ENCODE measurements around the gene ADGRL3. TPM values are rescaled to one million over a fixed set of nuclear protein-coding genes. Genes with fewer than 3 reads are reported as not detected.
"Not testable (repeated sequence)": the region's sequence is repeated elsewhere in the genome, so short reads cannot be mapped to it uniquely, and the experiment has no call there.

Gene ADGRL3
- total RNA-seq, 1 donor from 2014 or later: 18.7 TPM

GRCh38 chr4:61841714-61842113 lies 641.6 kb downstream of the ADGRL3 start:
- no peak overlapping the region for H3K27ac Mint-ChIP-seq (ENCODE audit: unreplicated experiment)
- H3K4me3 Mint-ChIP-seq (ENCODE audit: unreplicated experiment): no peak overlapping the region
- no peak for TF ChIP-seq CTCF (IDR thresholded peaks at IDR 0.05)

GRCh38 chr4:61851126-61851525 lies 651.0 kb downstream of the ADGRL3 start:
- no peak for DNase-seq (ENCODE audit: extremely low spot score, unreplicated experiment)
- H3K4me3 Mint-ChIP-seq (ENCODE audit: unreplicated experiment): no peak overlapping the region
- no peak overlapping the region for H3K27ac Mint-ChIP-seq (ENCODE audit: unreplicated experiment)
- no peak for TF ChIP-seq CTCF (IDR thresholded peaks at IDR 0.05)
- H3K4me1 Mint-ChIP-seq (ENCODE audit: unreplicated experiment): no peaks in the 10 kb centered on the region
- H3K27me3 Mint-ChIP-seq (ENCODE audit: unreplicated experiment): no peaks in the 10 kb centered on the region
- no peaks in the 10 kb centered on the region for H3K9me3 Mint-ChIP-seq (ENCODE audit: unreplicated experiment)
- H3K36me3 Mint-ChIP-seq (ENCODE audit: unreplicated experiment): peaks cover 2% of the 10 kb centered on the region

More at GRCh38 chr4:61841714-61842113, 641.6 kb downstream of the ADGRL3 start:
- H3K9me3 Mint-ChIP-seq (ENCODE audit: unreplicated experiment): no peaks in the 10 kb centered on the region
- no peaks in the 10 kb centered on the region for H3K36me3 Mint-ChIP-seq (ENCODE audit: unreplicated experiment)
- H3K4me1 Mint-ChIP-seq (ENCODE audit: unreplicated experiment): peaks cover 18% of the 10 kb centered on the region
- no peak for DNase-seq (ENCODE audit: extremely low spot score, unreplicated experiment)
- H3K27me3 Mint-ChIP-seq (ENCODE audit: unreplicated experiment): no peaks in the 10 kb centered on the region

- DNase-seq (ENCODE audit: extremely low spot score, unreplicated experiment); H3K4me3 Mint-ChIP-seq (ENCODE audit: unreplicated experiment); H3K27ac Mint-ChIP-seq (ENCODE audit: unreplicated experiment); H3K9me3 Mint-ChIP-seq (ENCODE audit: unreplicated experiment); H3K4me1 Mint-ChIP-seq (ENCODE audit: unreplicated experiment); H3K27me3 Mint-ChIP-seq (ENCODE audit: unreplicated experiment); H3K36me3 Mint-ChIP-seq (ENCODE audit: unreplicated experiment): not testable (repeated sequence)
Observed at GRCh38 chr4:61852105-61852504, 652.0 kb downstream of the ADGRL3 start.

GRCh38 chr4:61853041-61853440 lies 652.9 kb downstream of the ADGRL3 start:
- Mint-ChIP-seq H3K27me3 (ENCODE audit: unreplicated experiment) (no peaks in the 10 kb centered on the region), H3K4me1 (ENCODE audit: unreplicated experiment) (no peaks in the 10 kb centered on the region), H3K9me3 (ENCODE audit: unreplicated experiment) (no peaks in the 10 kb centered on the region), H3K27ac (ENCODE audit: unreplicated experiment) (no peak overlapping the region), H3K36me3 (ENCODE audit: unreplicated experiment) (peaks cover 2% of the 10 kb centered on the region), H3K4me3 (ENCODE audit: unreplicated experiment) (no peak overlapping the region)
- no peak for DNase-seq (ENCODE audit: extremely low spot score, unreplicated experiment)
- TF ChIP-seq CTCF (IDR thresholded peaks at IDR 0.05): no peak

- no peak overlapping the region for H3K4me3 Mint-ChIP-seq (ENCODE audit: unreplicated experiment)
- no peaks in the 10 kb centered on the region for H3K27me3 Mint-ChIP-seq (ENCODE audit: unreplicated experiment)
- H3K4me1 Mint-ChIP-seq (ENCODE audit: unreplicated experiment): no peaks in the 10 kb centered on the region
- DNase-seq (ENCODE audit: extremely low spot score, unreplicated experiment): no peak
- H3K9me3 Mint-ChIP-seq (ENCODE audit: unreplicated experiment): no peaks in the 10 kb centered on the region
- no peaks in the 10 kb centered on the region for H3K36me3 Mint-ChIP-seq (ENCODE audit: unreplicated experiment)
- H3K27ac Mint-ChIP-seq (ENCODE audit: unreplicated experiment): no peak overlapping the region
- TF ChIP-seq CTCF (IDR thresholded peaks at IDR 0.05): no peak
Observed at GRCh38 chr4:61860376-61860775, 660.2 kb downstream of the ADGRL3 start.

GRCh38 chr4:61864286-61864685 lies 664.2 kb downstream of the ADGRL3 start:
- no peak for TF ChIP-seq CTCF (IDR thresholded peaks at IDR 0.05)
- H3K4me3 Mint-ChIP-seq (ENCODE audit: unreplicated experiment): no peak overlapping the region
- DNase-seq (ENCODE audit: extremely low spot score, unreplicated experiment): no peak
- H3K27ac Mint-ChIP-seq (ENCODE audit: unreplicated experiment): no peak overlapping the region
- H3K4me1 Mint-ChIP-seq (ENCODE audit: unreplicated experiment): no peaks in the 10 kb centered on the region
- H3K27me3 Mint-ChIP-seq (ENCODE audit: unreplicated experiment): no peaks in the 10 kb centered on the region
- no peaks in the 10 kb centered on the region for H3K36me3 Mint-ChIP-seq (ENCODE audit: unreplicated experiment)
- no peaks in the 10 kb centered on the region for H3K9me3 Mint-ChIP-seq (ENCODE audit: unreplicated experiment)

All from osteocyte (in vitro differentiated cells).